Stimulated activated CD4-positive, alpha-beta T cell treated with anti-CD3 and anti-CD28 coated beads, TNF-alpha, amount 100 ng/mL, for 1 hour (primary cell): Measurements from ENCODE around the gene GATAD2B.

Experiments used
- DNase-seq, 3 donors: peaks; one replicate each; pipeline ENCODE4 v3.0.0-alpha.2; 2020; ENCODE audit warnings: low read depth in 3 of 3, low spot score in 1 of 3

Gene GATAD2B

DNA sequence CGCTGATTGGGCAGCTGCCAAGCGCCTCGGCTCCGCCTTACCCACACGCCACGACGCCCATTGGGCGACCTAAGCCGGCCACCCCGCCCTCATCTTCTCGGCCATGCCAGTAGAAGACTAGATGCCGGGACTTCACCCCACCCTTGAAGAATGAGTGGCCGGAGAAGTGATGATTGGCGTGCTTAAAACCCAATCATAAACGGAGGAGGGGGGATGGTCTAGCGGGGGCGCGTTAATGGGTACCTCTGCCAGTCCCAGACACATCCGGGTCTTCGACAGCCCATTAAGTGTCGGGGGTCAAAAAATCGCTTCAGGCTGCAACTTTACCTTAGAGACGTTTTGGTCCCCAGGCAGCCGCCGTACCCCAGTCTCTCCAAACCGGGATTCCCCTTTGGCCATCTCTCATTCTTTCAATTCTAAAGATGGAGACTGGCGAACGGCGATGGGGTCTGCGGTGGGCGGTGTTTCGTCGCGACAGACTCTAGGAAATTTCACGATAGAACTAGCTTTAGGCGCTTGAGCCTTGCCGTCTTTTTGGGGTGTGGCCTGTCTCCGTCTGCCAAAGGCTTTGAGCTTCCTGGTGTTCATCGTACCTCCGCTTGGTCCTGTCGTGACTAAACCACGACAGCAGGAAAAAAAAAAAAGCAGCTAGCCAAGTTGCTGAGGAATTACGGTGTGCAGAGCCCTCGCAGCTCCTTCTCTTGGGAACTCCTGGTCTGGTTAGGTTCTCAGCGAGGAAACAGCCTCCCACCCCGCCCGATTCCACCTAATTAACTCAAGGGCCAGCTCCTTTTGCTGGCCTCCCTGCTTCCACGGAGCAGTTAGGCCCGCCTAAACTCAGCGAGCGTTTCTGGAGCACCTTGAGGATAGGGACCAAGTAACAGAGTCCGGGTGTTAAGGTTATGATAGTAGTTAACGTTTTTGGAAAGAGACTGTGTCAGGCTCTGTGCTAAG is at the start of gene GATAD2B:
Gene GATAD2B (minus strand): TSS at position 1 of the 954 bp plus-strand sequence. CDS start 94,625 bp downstream, outside the sequence.
- peak; percentile 93 to 99 (median 97) for DNase-seq

DNA sequence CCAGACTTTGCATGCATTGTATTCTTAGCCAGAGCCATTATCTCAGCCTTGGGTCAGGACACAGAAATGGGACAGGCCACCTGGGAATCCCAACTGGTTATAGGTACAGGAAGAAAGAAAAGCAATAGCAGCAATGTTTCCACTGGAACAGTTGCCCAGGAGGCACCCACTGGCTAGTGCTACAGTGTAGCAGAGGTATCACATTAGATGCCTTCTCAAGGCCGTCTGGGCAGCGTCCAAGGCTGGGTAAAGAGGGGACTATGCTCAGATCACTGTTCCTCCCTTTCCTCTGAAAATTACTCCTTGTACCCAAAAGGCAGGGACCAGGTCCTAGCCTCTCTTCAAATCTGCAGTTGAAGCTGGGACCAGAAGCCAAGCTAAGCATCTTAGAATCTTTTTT is 47.6 kb upstream of the GATAD2B start:
- DNase-seq: no peak

DNA sequence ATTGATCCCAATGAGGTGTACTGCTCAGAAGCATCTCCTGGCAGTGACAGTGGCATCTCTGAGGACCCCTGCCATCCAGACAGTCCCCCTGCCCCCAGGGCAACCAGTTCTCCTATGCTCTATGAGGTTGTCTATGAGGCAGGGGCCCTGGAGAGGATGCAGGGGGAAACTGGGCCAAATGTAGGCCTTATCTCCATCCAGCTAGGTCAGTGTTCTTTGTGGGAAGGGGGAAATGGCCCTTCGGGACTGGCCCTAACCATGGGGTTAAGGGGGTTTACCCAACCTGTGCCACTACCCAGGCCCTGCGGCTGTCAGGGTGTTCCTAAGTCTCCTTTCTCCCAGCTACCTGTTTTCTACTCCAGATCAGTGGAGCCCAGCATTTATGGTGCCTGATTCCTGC is 46.2 kb upstream of the GATAD2B start:
- DNase-seq: no peak

- no peak for DNase-seq
These were observed 45.6 kb upstream of the GATAD2B start for GRCh38 chr1:153968408-153968807.

DNA sequence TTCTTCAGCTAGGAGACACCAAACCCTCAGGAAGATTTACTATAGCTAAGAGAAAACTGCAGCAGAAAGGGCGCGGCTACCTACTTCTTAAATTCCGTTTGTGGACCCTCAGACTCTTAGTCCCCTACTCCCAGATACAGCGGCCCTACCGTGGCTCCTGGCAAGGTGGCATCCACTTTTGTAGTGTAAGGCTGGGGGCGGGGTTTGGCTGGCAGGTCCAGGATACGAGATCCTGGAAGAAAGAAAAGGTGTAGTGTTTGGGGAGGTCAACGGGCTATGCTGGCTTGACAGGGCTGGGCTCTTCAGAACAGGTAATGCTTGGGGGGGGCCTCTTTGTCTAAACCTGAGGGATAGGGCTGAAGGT is 45.2 kb upstream of the GATAD2B start:
- DNase-seq: no peak

GRCh38 chr1:153967107-153967999 is 44.6 kb upstream of the GATAD2B start, which contains the start of gene CREB3L4:
Gene CREB3L4 (plus strand): TSS chr1:153967902. CDS start chr1:153968526, 624 bp downstream.
- DNase-seq: peak; percentile 58 to 65 (median 63)

- DNase-seq: no peak
These were observed 41.1 kb upstream of the GATAD2B start for GRCh38 chr1:153963850-153964331.

DNA sequence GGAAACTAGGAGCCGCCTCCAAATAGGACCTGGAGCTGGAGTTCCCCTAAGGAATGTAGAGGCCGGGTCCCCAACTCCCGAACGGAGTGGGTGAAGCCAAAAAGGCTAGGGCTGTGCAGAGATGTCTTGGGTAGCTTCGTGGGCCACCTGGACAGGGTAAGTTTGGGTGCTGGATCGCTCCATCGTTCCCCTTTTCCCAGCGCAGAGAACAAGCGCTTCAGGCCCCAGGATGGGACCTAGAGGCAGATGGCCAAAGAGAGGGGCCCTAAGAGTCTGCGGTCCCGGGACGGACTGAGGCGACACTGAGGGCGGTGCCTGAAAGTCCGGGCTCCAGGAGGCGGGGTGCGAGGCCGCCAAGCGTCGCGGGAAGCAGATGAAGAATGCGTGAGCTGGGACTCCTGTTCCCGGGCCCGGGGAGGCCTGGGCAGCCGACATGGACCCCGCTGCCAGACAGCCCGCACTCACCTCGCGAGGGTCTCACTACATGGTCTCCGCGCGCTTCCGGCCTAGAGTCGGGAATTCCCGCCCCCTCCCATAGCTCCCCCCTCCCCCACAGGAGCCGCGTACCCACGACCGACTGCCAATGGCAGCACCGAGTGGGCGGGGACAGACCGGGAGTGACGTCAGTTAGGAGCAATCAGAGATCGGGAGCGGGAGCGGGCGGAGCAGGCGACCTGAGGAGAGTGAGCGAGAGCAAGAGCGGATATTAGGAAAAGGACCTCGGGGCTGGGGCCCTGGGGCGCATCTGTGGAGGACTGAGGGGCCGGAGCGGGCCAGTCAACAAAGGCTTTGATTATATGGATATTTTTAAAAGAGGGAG is 40.5 kb upstream of the GATAD2B start, which contains the start of gene SLC39A1:
Gene SLC39A1 (minus strand): TSS at position 508 of the 820 bp plus-strand sequence. CDS start 822 bp downstream, outside the sequence.
- DNase-seq: peak; percentile 82 to 89 (median 85)

- DNase-seq: no peak
These were observed 39.6 kb upstream of the GATAD2B start for GRCh38 chr1:153962088-153963029.

DNA sequence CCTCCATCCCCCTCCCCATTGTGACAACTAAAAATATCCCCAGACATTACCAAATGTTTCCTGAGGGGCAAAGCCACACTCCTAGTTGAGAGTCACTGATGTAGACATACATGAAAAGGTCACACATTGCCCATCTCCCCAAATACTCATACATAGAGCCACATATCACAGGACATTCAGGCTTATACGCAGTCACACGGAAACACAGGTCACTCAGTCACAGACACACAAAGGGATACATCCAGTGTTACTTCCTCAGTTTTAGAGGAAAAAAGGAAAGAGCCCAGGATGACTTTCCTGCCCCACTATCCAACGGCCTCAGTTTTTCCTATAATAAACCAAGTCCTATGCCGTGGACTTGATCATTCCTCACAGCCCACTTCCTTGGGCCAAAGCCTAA is 38.6 kb upstream of the GATAD2B start:
- DNase-seq: no peak

- no peak for DNase-seq
These were observed 37.4 kb upstream of the GATAD2B start for GRCh38 chr1:153960206-153960605.

DNA sequence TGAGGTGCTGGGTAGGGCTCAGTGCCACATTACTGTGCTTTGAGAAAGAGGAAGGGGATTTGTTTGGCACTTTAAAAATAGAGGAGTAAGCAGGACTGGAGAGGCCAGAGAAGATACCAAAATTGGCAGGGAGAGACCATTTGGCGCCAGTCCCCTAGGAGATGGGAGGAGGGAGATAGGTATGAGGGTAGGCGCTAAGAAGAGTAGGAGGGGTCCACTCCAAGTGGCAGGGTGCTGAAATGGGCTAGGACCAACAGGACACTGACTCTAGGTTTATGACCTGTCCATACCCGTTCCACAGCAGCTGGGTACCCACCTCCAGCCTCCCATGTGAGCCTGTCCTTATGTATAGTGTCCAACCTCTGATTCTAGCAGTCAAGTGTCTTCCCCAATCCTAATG is 36.7 kb upstream of the GATAD2B start:
- DNase-seq: no peak

GRCh38 chr1:153958961-153959260 is 36.1 kb upstream of the GATAD2B start:
- no peak for DNase-seq

- peak; percentile 90 to 92 (median 91) for DNase-seq
These were observed 35.6 kb upstream of the GATAD2B start, which contains the start of gene CRTC2 for GRCh38 chr1:153958111-153958960. Gene CRTC2 (minus strand): TSS chr1:153958612. CDS start chr1:153958497, 115 bp downstream.

DNA sequence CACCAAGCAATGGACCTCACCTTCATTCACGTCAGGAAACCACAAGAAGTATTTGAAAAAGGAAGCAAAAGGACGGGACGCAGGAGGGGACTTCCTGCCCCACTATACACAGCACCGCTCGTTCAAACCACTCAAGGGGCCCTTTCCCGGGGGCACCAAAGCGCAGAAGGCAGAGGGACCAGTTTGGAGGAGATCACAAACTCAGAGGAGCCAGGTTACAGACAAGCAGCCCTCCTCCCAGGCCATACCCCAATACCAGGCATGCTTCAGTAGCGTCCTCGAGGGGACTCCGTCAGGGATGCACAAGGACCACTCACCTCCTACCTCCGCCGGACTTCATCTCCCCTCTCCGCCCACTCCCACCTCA is 35.0 kb upstream of the GATAD2B start:
- DNase-seq: no peak

- no peak for DNase-seq
These were observed 34.4 kb upstream of the GATAD2B start for GRCh38 chr1:153956997-153957715.

- no peak for DNase-seq
These were observed 32.1 kb upstream of the GATAD2B start for GRCh38 chr1:153954826-153955225.

GRCh38 chr1:153953859-153954365 is 31.1 kb upstream of the GATAD2B start:
- DNase-seq: no peak
